ENCODE data around the gene GALM. TPM values are rescaled to one million over a fixed set of nuclear protein-coding genes. Genes with fewer than 3 reads are reported as not detected.
"Not testable (repeated sequence)": the region's sequence is repeated elsewhere in the genome, so short reads cannot be mapped to it uniquely, and the experiment has no call there.

Gene GALM
- total RNA-seq, 1 donor from 2014 or later: 2.9 TPM

GRCh38 chr2:38672445-38673391 is 6.8 kb downstream of the GALM start:
- FAIRE-seq: no peak

GRCh38 chr2:38676681-38677080 is 10.8 kb downstream of the GALM start:
- no peak for DNase-seq (ENCODE audit: low spot score in 2 of 2)
- FAIRE-seq: no peak

More at GRCh38 chr2:38672445-38673391, 6.8 kb downstream of the GALM start:
- no peak for DNase-seq (ENCODE audit: low spot score in 2 of 2)

DNA sequence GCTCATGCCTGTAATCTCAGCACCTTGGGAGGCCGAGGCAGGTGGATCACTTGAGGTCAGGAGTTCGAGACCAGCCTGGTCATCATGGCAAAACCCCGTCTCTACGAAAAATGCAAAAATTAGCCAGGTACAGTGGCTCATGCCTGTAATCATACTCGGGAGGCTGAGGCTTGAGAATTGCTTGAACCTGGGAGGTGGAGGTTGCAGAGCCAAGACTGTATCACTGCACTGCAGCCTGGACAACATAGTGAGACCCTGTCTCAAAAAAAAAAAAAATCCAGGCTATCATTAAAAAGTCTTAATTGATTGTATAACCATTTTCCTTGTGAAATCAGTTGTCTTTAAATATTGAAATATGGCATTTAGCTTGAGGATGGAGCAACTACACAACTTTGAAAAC is 15.0 kb downstream of the GALM start:
- not testable (repeated sequence) for FAIRE-seq; DNase-seq (ENCODE audit: low spot score in 2 of 2)

DNA sequence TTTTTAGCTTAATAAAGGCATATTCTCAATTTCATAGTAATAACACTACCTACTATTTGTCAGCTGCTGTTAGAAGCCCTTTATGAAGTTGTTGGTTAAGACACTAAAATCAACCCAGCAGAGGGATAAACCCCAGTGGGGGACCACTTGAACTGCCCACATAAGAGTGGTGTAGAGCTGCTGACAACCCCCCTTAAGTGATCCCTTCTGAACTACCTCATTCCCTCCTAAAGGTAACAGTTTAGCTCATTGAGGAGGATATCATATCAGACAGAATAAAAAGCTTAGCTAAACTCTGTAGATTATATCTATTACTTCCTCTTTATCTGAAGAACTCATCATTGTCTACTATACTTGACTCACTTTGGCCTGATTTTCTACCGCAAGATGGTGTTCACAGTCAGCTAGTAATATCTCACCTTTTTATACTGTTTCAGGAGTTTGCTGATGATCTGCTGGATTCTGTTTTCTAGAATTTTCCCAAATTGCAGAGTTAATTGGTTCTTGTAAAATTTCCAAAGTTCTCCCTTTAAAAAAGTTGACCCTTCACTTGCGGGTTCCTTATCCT is 16.2 kb downstream of the GALM start:
- FAIRE-seq (no peak), DNase-seq (ENCODE audit: low spot score in 2 of 2) (no peak)

DNA sequence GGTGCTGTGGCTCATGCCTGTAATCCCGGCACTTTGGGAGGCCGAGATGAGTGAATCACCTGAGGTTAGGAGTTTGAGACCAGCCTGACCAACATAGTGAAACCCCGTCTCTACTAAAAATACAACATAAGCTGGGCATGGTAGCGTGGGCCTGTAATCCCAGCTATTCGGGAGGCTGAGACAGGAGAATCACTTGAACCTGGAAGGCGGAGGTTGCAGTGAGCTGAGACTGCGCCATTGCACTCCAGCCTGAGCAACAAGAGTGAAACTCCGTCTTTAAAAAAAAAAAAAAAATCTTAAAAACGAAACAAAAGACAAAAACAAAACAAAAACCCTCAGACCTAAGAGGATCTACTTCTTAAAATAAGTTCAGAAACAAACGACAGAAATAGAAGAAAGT is 16.7 kb downstream of the GALM start:
- FAIRE-seq; DNase-seq (ENCODE audit: low spot score in 2 of 2): not testable (repeated sequence)

DNA sequence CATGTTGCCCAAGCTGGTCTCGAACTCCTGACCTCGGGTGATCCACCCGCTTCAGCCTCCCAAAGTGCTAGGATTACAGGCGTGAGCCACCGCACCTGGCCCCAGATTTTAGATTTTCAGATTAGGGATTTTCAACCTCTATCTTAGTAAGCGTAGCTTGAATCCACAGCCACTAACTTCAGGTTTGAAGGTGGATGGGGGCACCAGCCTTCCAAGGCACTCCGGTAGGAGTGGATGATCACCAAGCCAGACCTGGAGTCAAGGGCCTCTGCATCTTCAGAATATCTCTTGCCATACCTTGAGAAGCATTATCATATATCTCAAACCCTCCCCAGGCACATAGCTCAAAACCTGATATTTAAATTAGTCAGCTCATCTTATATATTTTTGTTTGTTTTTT is 17.9 kb downstream of the GALM start:
- FAIRE-seq (no peak), DNase-seq (ENCODE audit: low spot score in 2 of 2) (no peak)

GRCh38 chr2:38685116-38685735 is 19.3 kb downstream of the GALM start:
- DNase-seq (ENCODE audit: low spot score in 2 of 2) (no peak), FAIRE-seq (no peak)

- DNase-seq (ENCODE audit: low spot score in 2 of 2) (no peak), FAIRE-seq (no peak)
Measured at GRCh38 chr2:38690499-38691420, 24.8 kb downstream of the GALM start.

- FAIRE-seq (no peak), DNase-seq (ENCODE audit: low spot score in 2 of 2) (no peak)
Measured at GRCh38 chr2:38691994-38692393, 26.1 kb downstream of the GALM start.

- DNase-seq (ENCODE audit: low spot score in 2 of 2) (no peak), FAIRE-seq (no peak)
Measured at GRCh38 chr2:38692636-38693318, 26.9 kb downstream of the GALM start.

DNA sequence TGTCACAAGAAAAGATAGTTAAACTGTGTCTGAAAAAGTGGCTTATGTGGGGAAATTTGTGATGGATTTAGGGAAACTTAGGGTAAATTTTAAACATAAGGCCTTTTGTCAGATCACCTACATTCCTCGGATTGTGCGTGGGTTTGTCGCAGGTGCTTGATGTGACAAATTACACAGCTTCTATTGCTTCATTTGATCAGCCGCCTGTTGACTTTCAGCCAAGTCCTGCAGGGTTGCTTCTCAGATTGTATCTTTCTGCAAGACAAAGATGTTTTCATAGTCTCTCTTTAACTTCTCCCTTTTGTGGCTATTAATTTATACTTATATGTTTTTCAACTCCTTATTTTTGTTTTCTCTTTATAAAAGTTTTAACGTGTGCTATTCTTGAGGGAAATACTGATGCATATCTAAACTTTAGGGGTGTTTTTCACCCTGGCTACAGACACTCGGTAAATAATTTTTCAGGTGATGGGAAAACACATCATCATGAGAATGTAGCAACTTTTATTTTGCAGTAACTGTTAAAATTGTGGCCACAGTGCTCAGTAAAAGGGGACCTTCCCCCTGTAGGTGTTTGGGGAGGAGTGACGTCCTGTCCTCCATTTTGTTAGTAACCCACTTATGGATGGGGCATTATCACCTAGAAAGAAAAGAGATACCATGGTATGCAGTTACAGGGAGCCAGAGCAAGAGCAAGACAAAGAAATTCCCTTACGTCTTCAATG is 31.4 kb downstream of the GALM start:
- DNase-seq (ENCODE audit: low spot score in 2 of 2) (no peak), FAIRE-seq (no peak)

DNA sequence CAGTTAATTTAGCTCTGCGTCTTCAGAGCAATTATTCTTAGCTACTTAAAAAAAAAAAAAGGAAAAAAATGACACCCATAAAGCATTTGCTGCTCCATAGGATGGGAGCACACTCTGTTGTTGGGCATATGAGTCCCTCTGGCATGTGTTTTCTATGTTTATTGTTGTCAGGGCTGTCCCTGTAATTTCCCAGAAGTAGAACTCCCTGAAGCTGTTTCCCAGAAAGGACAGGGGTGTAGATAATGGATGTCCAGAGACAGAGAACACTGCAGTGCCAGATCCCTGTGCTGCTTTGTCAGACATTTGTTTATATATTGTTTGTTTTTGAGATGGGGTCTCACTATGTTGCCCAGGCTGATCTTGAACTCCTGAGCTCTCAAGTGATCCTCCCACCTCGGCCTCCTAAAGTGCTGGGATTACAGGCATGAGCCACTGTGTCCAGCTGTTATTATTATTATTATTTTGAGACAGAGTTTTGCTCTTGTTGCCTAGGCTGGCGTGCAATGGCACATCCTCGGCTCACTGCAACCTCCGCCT is 32.6 kb downstream of the GALM start:
- FAIRE-seq (no peak), DNase-seq (ENCODE audit: low spot score in 2 of 2) (no peak)

- no peak for FAIRE-seq
- DNase-seq (ENCODE audit: low spot score in 2 of 2): no peak
Measured at GRCh38 chr2:38700113-38700785, 34.3 kb downstream of the GALM start.

DNA sequence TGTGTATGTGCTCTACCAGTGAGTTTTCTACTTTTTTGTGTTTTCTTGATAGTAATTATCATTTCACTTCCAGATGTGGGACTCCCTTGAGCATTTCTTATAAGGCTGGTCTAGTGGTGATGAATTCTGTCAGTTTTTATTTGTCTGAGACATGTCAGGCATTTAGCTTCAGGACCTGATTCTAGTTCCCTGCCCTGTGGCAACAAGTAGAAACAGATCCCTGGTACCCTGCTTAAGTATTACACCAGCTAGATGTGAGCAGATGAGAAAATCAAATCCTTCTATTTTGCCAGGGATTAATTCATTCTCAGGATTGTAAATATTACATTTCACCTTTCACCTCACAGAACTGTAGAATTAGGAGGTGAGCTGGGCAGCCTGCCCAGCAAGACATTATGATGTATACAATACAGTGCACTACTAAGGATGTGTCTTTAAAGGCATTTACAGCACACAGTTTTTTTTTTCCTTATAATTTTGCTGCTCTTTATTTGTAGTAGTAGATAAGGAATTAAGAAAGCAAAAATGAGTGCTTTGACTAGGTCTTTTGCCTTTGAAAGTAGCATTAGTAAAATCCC is 35.1 kb downstream of the GALM start:
- no peak for FAIRE-seq
- DNase-seq (ENCODE audit: low spot score in 2 of 2): no peak

DNA sequence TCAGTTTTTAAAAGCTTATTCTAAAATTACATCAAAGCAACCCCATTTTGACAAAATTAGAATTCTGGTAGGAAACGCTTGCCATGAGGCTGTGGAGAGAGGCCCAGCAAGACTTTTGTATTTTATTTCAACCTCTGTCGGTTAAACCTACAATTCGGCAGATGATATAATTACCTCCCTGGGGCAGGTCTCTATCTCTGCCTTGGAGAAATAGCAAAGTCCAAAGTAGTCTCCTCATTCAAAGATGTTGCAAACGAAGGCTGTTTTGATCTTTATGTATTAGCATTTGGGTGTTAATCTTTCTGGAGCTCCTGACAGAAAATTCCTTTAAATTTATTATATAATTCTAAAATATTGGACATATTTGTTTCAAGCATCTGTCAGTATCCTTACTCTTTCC is 35.6 kb downstream of the GALM start:
- DNase-seq (ENCODE audit: low spot score in 2 of 2) (no peak), FAIRE-seq (no peak)

GRCh38 chr2:38702413-38702812 is 36.5 kb downstream of the GALM start:
- no peak for FAIRE-seq
- DNase-seq (ENCODE audit: low spot score in 2 of 2): no peak

GRCh38 chr2:38703336-38703735 is 37.4 kb downstream of the GALM start:
- not testable (repeated sequence) for DNase-seq (ENCODE audit: low spot score in 2 of 2); FAIRE-seq

GRCh38 chr2:38704664-38705063 is 38.8 kb downstream of the GALM start:
- FAIRE-seq: no peak

More at GRCh38 chr2:38704664-38705063, 38.8 kb downstream of the GALM start:
- no peak for DNase-seq (ENCODE audit: low spot score in 2 of 2)
